Hepatocyte (in vitro differentiated cells): ENCODE measurements around the gene TFB2M. TPM values are rescaled to one million over a fixed set of nuclear protein-coding genes. Genes with fewer than 3 reads are reported as not detected.
A peak's percentile ranks its signal among the peaks of the same experiment; 100 is the strongest.
"Not testable (repeated sequence)": the region's sequence is repeated elsewhere in the genome, so short reads cannot be mapped to it uniquely, and the experiment has no call there.

ENCODE experiments used
- DNase-seq: peaks from one replicate; pipeline ENCODE4 v3.0.0-alpha.2; 2016; ENCODE audit warnings: low spot score
- H2AFZ ChIP-seq: fragments of 200-600 bp; sonication (generic); 2 replicates; pipeline ENCODE4 v1.6.0; 2016; ENCODE audit warnings: antibody characterized with exemption, mild to moderate bottlenecking
- H3K27ac ChIP-seq: fragments of 200-600 bp; sonication (generic); 2 replicates; pipeline ENCODE4 v1.5.1; 2016; ENCODE audit warnings: mild to moderate bottlenecking
- H3K27me3 ChIP-seq: fragments of 200-600 bp; sonication (generic); 2 replicates; pipeline ENCODE4 v1.6.1; 2016
- H3K36me3 ChIP-seq: fragments of 200-600 bp; sonication (generic); replicated peaks from 2 replicates; pipeline ENCODE4 v1.5.1; 2016; ENCODE audit warnings: low read depth; ENCODE audit not compliant: insufficient read depth
- H3K4me1 ChIP-seq: fragments of 200-600 bp; sonication (generic); 2 replicates; pipeline ENCODE4 v1.5.1; 2016; ENCODE audit warnings: mild to moderate bottlenecking, moderate library complexity; ENCODE audit not compliant: insufficient read depth
- H3K4me2 ChIP-seq: fragments of 200-600 bp; sonication (generic); 2 replicates; pipeline ENCODE4 v1.6.0; 2016
- H3K4me3 ChIP-seq: fragments of 200-600 bp; sonication (generic); 2 replicates; pipeline ENCODE4 v1.5.1; 2016; ENCODE audit warnings: mild to moderate bottlenecking
- H3K79me2 ChIP-seq: fragments of 200-600 bp; sonication (generic); 2 replicates; pipeline ENCODE4 v1.6.0; 2017; ENCODE audit warnings: mild to moderate bottlenecking
- H3K9me2 ChIP-seq: fragments of 200-600 bp; sonication (generic); replicated peaks from 2 replicates; pipeline ENCODE4 v1.6.0; 2017; ENCODE audit warnings: mild to moderate bottlenecking; ENCODE audit not compliant: insufficient read depth
- H3K9me3 ChIP-seq: fragments of 200-600 bp; sonication (generic); 2 replicates; pipeline ENCODE4 v1.5.1; 2016; ENCODE audit warnings: low read depth, mild to moderate bottlenecking
- H4K20me1 ChIP-seq: fragments of 200-600 bp; sonication (generic); 2 replicates; pipeline ENCODE4 v1.6.0; 2016; ENCODE audit warnings: mild to moderate bottlenecking; ENCODE audit not compliant: insufficient read depth, poor library complexity, severe bottlenecking
- CTCF ChIP-seq: fragments of 200-600 bp; sonication (generic); IDR thresholded peaks from 2 replicates; pipeline ENCODE4 v1.5.1; 2016; ENCODE audit warnings: antibody characterized with exemption, mild to moderate bottlenecking; ENCODE audit not compliant: poor library complexity
- EZH2 ChIP-seq: fragments of 200-600 bp; sonication (generic); IDR thresholded peaks from 2 replicates; pipeline ENCODE4 v1.6.1; 2016; ENCODE audit warnings: antibody characterized with exemption, mild to moderate bottlenecking, borderline replicate concordance
- EZH2phosphoT487 ChIP-seq: fragments of 200-600 bp; sonication (generic); IDR thresholded peaks from one replicate; pipeline ENCODE4 v1.6.1; 2018; ENCODE audit warnings: antibody characterized with exemption, mild to moderate bottlenecking, low read depth, moderate library complexity; ENCODE audit not compliant: unreplicated experiment, severe bottlenecking
- WGBS: methylation state at CpG from one replicate; pipeline ENCODE4 v1.1.6; 2016; ENCODE audit warnings: low lambda C conversion rate; ENCODE audit errors: missing lambda C conversion rate; 5-methylcytosine and 5-hydroxymethylcytosine counted together
- polyA plus RNA-seq: library from polyadenylated mRNA; unstranded; fragments of >200 nt; fragmentation: Nextera tagmentation; extraction: Ambion mirVana; gene quantifications from 2 replicates; pipeline ENCODE4 v1.2.1, GENCODE V29; 2016
- total RNA-seq: library from RNA; depleted of rRNA; stranded (reverse); fragments of >200 nt; gene quantifications from 2 replicates; pipeline ENCODE4 v1.2.3, GENCODE V29; 2014

The TFB2M gene
- total and polyA plus RNA-seq, 2 experiments from 2014 or later = 14.2 to 16.3 TPM

GRCh38 chr1:246572785-246573184, 6.7 kb upstream of the TFB2M start:
- no peak overlapping the region for H3K4me2 ChIP-seq
- WGBS = 96% methylated on average over 3 of the region's 3 CpGs
- no peak for DNase-seq
- H3K79me2 ChIP-seq = peaks cover 89% of the 10 kb centered on the region
- no peak overlapping the region for H2AFZ ChIP-seq
- H3K9me3 ChIP-seq = no peaks in the 10 kb centered on the region
- TF ChIP-seq EZH2phosphoT487 = no peak
- TF ChIP-seq EZH2 = no peak
- TF ChIP-seq CTCF = no peak
- H3K27ac ChIP-seq = no peak overlapping the region
- H3K27me3 ChIP-seq = no peaks in the 10 kb centered on the region
- H3K4me3 ChIP-seq = no peak overlapping the region
- no peaks in the 10 kb centered on the region for H4K20me1 ChIP-seq
- peaks cover 3% of the 10 kb centered on the region for H3K4me1 ChIP-seq
- H3K9me2 ChIP-seq = no peaks in the 10 kb centered on the region
- no peaks in the 10 kb centered on the region for H3K36me3 ChIP-seq

DNA sequence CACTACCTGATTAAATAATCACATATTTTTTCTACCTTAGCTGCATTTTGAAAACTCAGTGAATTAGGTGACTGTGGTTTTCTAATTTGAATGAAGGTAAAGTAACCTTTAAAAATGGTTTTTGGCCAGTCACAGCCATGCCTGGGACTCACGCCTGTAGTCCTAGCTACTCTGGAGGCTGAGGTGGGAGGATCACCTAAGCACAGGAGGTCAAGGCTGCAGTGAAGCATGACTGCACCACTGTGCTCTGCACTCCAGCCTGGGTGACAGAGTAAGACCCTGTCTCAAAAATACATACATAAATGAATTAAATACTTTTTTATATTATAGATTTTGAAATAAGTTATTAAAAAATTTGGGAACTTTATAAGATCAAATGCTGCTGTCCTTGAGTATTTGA, 5.9 kb upstream of the TFB2M start:
- no peaks in the 10 kb centered on the region for H3K9me3 ChIP-seq
- TF ChIP-seq EZH2 (no peak), EZH2phosphoT487 (no peak), CTCF (no peak)
- no peak for DNase-seq
- H3K79me2 ChIP-seq = peaks cover 84% of the 10 kb centered on the region
- no peak overlapping the region for H3K4me2 ChIP-seq
- no peak overlapping the region for H3K4me3 ChIP-seq
- H4K20me1 ChIP-seq = no peaks in the 10 kb centered on the region
- H3K27ac ChIP-seq = no peak overlapping the region
- no peaks in the 10 kb centered on the region for H3K36me3 ChIP-seq
- H3K9me2 ChIP-seq = no peaks in the 10 kb centered on the region
- no peaks in the 10 kb centered on the region for H3K27me3 ChIP-seq
- no peak overlapping the region for H2AFZ ChIP-seq
- WGBS = 100% methylated on average over 1 of the region's 1 CpG
- peaks cover 7% of the 10 kb centered on the region for H3K4me1 ChIP-seq

GRCh38 chr1:246571309-246571708, 5.2 kb upstream of the TFB2M start:
- H4K20me1 ChIP-seq, H2AFZ ChIP-seq, H3K36me3 ChIP-seq, H3K27ac ChIP-seq, H3K9me2 ChIP-seq, DNase-seq, H3K9me3 ChIP-seq, H3K4me1 ChIP-seq, H3K4me2 ChIP-seq, H3K4me3 ChIP-seq, H3K27me3 ChIP-seq: not testable (repeated sequence)
- WGBS = 89% methylated on average over 4 of the region's 4 CpGs
- peaks cover 79% of the 10 kb centered on the region for H3K79me2 ChIP-seq

- no peak for DNase-seq
- no peak for TF ChIP-seq EZH2phosphoT487
- no peak for TF ChIP-seq EZH2
- TF ChIP-seq CTCF = no peak
- no peaks in the 10 kb centered on the region for H3K36me3 ChIP-seq
- no peak overlapping the region for H2AFZ ChIP-seq
- no peaks in the 10 kb centered on the region for H4K20me1 ChIP-seq
- peaks cover 14% of the 10 kb centered on the region for H3K4me1 ChIP-seq
- H3K27ac ChIP-seq = peak overlapping the region; percentile 65
- WGBS = 72% methylated on average over 8 of the region's 8 CpGs
- no peak overlapping the region for H3K4me3 ChIP-seq
- H3K79me2 ChIP-seq = peaks cover 76% of the 10 kb centered on the region
- no peaks in the 10 kb centered on the region for H3K27me3 ChIP-seq
- no peaks in the 10 kb centered on the region for H3K9me3 ChIP-seq
- H3K9me2 ChIP-seq = no peaks in the 10 kb centered on the region
- H3K4me2 ChIP-seq = peak overlapping the region; percentile 35
Observed at GRCh38 chr1:246569248-246570238, 3.5 kb upstream of the TFB2M start.
